Progenitor cell of endocrine pancreas (in vitro differentiated cells): Measurements from ENCODE around the gene SCYGR2. TPM values are rescaled to one million over a fixed set of nuclear protein-coding genes. Genes with fewer than 3 reads are reported as not detected.
"Not testable (repeated sequence)": the region's sequence is repeated elsewhere in the genome, so short reads cannot be mapped to it uniquely, and the experiment has no call there.

Experiments used
- DNase-seq: peaks from one replicate; pipeline ENCODE4 v3.0.0; 2021; ENCODE audit warnings: low spot score; ENCODE audit not compliant: unreplicated experiment
- H3K27ac Mint-ChIP-seq: 2 replicates; pipeline ENCODE4 v1.8.0; 2021; ENCODE audit warnings: mild to moderate bottlenecking, moderate library complexity, mixed read lengths
- H3K27me3 Mint-ChIP-seq: 2 replicates; pipeline ENCODE4 v1.8.0; 2021; ENCODE audit warnings: mixed read lengths
- H3K36me3 Mint-ChIP-seq: 2 replicates; pipeline ENCODE4 v1.8.0; 2022; ENCODE audit warnings: mixed read lengths; ENCODE audit not compliant: insufficient read depth
- H3K4me1 Mint-ChIP-seq: 2 replicates; pipeline ENCODE4 v1.8.0; 2021; ENCODE audit warnings: low read depth, mixed read lengths
- H3K4me3 Mint-ChIP-seq: 2 replicates; pipeline ENCODE4 v1.8.0; 2021; ENCODE audit warnings: low read depth, mild to moderate bottlenecking, moderate library complexity, mixed read lengths
- H3K9me3 Mint-ChIP-seq: 2 replicates; pipeline ENCODE4 v1.8.0; 2021; ENCODE audit warnings: low read depth, mixed read lengths
- CTCF ChIP-seq: fragments of 200-600 bp; sonication (generic); IDR thresholded peaks from one replicate; pipeline ENCODE4 v1.5.0; 2021; ENCODE audit warnings: antibody characterized with exemption, mild to moderate bottlenecking; ENCODE audit not compliant: unreplicated experiment
- long read RNA-seq: library from polyadenylated mRNA; unstranded; transcript quantifications from one replicate; pipeline ENCODE4 v2.0.0, GENCODE V29; 2020
- total RNA-seq: library from RNA; stranded (reverse); gene quantifications from 2 replicates; pipeline ENCODE4 v1.2.1, GENCODE V29; 2021

Gene SCYGR2
- not detected in 2 replicates for total RNA-seq
- long read RNA-seq, result 0 reads

GRCh38 chr2:227598835-227599503 lies at the start of gene SCYGR2:
TSS of gene SCYGR2 (plus strand) at chr2:227598893. CDS start at chr2:227598893, 0 bp downstream.
- not testable (repeated sequence) for H3K9me3 Mint-ChIP-seq, H3K4me3 Mint-ChIP-seq, DNase-seq, H3K4me1 Mint-ChIP-seq, H3K36me3 Mint-ChIP-seq, H3K27me3 Mint-ChIP-seq
- peak within 1 kb of the TSS; percentile 78 for H3K27ac Mint-ChIP-seq

GRCh38 chr2:227551836-227552235 lies 46.9 kb upstream of the SCYGR2 start:
- Mint-ChIP-seq H3K27ac (peak overlapping the region; percentile 69), H3K36me3 (peaks cover 24% of the 10 kb centered on the region)
- TF ChIP-seq CTCF, result no peak

GRCh38 chr2:227562581-227562980 lies 36.1 kb upstream of the SCYGR2 start:
- Mint-ChIP-seq H3K27me3 (no peaks in the 10 kb centered on the region), H3K4me1 (peaks cover 2% of the 10 kb centered on the region), H3K27ac (no peak overlapping the region), H3K4me3 (no peak overlapping the region), H3K9me3 (no peaks in the 10 kb centered on the region), H3K36me3 (peaks cover 3% of the 10 kb centered on the region)
- DNase-seq, result no peak
- TF ChIP-seq CTCF, result no peak

More at GRCh38 chr2:227551836-227552235, 46.9 kb upstream of the SCYGR2 start:
- Mint-ChIP-seq H3K4me3 (no peak overlapping the region), H3K9me3 (no peaks in the 10 kb centered on the region), H3K27me3 (no peaks in the 10 kb centered on the region), H3K4me1 (no peaks in the 10 kb centered on the region)
- no peak for DNase-seq

GRCh38 chr2:227565080-227565479 lies 33.6 kb upstream of the SCYGR2 start:
- TF ChIP-seq CTCF, result no peak
- no peaks in the 10 kb centered on the region for H3K27me3 Mint-ChIP-seq
- no peak for DNase-seq
- H3K27ac Mint-ChIP-seq, result no peak overlapping the region
- peaks cover 2% of the 10 kb centered on the region for H3K4me1 Mint-ChIP-seq
- H3K36me3 Mint-ChIP-seq, result peaks cover 3% of the 10 kb centered on the region
- H3K4me3 Mint-ChIP-seq, result no peak overlapping the region
- H3K9me3 Mint-ChIP-seq, result no peaks in the 10 kb centered on the region

- peaks cover 3% of the 10 kb centered on the region for H3K36me3 Mint-ChIP-seq
- H3K4me3 Mint-ChIP-seq, result no peak overlapping the region
- no peaks in the 10 kb centered on the region for H3K9me3 Mint-ChIP-seq
- no peak for DNase-seq
- no peak overlapping the region for H3K27ac Mint-ChIP-seq
- no peak for TF ChIP-seq CTCF
- no peaks in the 10 kb centered on the region for H3K27me3 Mint-ChIP-seq
- H3K4me1 Mint-ChIP-seq, result peaks cover 2% of the 10 kb centered on the region
Measured at GRCh38 chr2:227566012-227566411, 32.7 kb upstream of the SCYGR2 start.

- H3K9me3 Mint-ChIP-seq, result no peaks in the 10 kb centered on the region
- no peaks in the 10 kb centered on the region for H3K36me3 Mint-ChIP-seq
- H3K4me3 Mint-ChIP-seq, result no peak overlapping the region
- H3K4me1 Mint-ChIP-seq, result no peaks in the 10 kb centered on the region
- no peak overlapping the region for H3K27ac Mint-ChIP-seq
- no peak for TF ChIP-seq CTCF
- no peaks in the 10 kb centered on the region for H3K27me3 Mint-ChIP-seq
- no peak for DNase-seq
Measured at GRCh38 chr2:227568852-227569169, 29.9 kb upstream of the SCYGR2 start.
